HUDEP-2 (cell line): ENCODE data around the gene PARD3B.

ENCODE experiments used
- DNase-seq, 76 experiments: peaks; one replicate each; lab custom pipeline; 2025; ENCODE audit not compliant: unreplicated experiment in 76 of 76; lab: John Stamatoyannopoulos, UW

The PARD3B gene

DNA sequence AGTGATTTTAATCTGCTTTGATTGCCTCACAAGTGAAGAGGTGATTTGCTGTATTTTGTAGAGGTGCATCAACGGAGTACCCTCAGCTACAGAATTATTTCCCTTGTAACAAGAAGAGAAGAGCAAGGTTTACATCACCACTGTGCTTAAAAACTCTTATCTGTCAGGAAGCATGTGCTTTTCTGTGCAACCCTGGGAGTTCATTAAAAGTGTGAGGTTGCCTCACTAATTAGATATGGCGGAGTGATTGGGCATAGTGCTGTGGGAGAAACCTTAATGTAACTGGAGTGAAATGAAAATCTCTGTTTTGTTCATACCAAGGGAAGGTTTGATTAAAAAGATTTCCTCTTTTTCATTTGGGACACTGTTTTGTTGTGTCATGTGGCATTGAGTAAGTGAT lies 544.7 kb downstream of the PARD3B start:
- no peak for DNase-seq

DNA sequence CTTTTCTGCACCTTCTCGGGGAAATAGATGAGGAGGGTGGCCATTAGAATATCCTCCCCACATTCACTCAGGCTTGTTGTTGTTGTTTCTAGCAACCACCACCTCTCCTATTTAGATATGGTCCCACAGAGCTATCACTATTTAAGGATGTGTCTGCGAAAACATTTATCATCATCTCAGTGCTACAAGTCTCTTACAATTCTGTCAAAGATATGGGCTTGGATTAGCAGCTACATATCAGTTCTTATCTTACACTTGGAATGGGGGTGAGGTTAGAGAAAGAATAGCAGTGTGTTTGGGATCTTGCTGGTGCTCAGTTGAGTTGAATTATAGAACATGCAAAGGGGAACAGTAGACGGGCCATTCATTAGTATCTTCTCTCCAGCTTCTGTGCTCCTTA lies 546.1 kb downstream of the PARD3B start:
- no peak for DNase-seq

DNA sequence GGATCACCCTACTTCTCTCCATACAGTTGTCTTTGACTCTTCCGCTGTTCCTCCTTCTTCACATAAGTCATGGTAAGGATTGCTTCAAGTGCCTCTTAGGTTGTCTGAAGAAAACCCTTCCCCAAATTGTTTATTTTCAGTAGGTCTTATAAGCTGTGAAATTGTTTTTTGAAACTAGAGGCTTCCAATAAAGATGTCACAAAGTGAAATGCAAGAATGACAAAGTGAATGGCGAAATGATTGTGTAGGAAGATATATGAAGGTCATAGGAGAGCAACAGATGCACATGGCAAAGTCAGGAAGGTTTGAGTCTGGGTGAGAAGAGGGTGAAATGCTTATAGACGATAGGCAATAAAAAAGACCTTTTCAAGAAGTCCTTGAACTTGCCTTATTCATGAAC lies 548.8 kb downstream of the PARD3B start:
- DNase-seq: no peak

DNA sequence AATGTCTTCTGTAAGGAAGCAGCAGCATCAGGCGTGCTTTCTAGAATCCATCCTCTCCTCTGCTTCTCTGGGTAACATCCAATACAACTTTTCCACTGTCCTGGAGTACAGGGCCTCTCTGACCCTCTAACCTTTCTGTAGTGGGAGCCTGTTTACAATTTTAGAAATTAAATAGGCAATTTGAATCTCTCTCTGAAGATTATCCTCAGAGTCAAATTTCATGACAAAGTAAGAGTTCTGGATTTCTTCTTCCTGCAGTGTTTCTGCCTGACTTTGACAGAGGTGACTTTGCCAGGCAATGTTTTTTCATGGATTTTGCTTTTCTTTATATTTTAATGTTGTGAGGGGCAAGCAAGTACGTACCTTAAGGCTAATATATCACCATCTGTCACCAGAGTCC lies 558.4 kb downstream of the PARD3B start:
- no peak for DNase-seq

DNA sequence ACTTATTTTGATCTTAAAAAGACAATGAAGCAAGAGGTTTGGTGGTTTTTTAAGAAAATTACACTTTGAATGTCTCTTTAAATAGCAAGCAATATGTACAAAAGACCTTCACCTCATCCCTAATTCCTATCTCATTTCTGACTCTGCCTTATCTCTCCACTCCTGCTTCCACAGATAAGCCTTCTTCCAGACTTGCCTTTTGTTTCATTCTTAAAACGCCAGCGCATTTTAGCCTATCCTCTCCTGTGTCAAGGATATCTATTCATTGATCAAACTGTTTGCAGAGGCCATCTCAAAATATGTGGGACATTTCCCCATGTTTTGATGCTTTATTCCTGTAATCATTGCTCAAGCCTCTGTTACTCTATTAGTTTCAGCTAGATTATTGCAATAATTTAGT lies 562.5 kb downstream of the PARD3B start:
- DNase-seq: no peak

DNA sequence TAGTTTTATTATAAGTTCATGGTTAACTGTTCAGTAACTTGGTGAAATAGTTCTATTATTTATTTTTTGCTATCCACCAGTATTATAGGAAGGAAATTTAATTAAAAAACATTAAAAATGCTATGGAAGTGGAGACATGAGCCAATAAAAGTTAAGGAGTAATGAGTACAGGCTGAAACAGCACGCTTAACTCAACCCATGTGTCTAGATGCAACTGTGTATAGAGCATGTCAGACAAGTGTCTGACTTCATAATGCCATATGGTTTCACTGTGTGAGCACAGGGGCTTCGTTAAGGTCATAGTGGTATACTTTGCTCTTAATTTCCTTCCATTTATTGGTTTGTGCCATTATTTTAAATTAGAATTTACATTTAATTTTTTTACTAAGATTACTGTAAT lies 570.2 kb downstream of the PARD3B start:
- DNase-seq: no peak

DNA sequence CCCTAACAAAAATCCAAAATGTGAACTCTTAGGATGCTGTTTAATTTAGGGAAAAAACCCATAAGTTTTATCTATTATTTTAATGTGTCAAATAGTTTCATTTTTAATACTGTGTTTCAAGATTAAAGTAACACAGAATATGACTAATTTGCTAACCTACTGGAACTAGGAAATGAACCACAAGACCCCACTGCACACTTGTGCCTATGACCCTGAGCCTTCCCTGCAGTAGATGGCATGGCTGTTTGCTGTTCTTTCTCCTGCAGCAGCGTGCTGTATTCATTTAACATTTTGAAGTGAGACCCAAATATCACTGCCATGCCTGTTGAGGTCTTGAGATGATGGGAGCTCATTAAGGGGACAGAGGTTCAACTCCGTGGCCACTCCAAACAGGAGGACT lies 571.9 kb downstream of the PARD3B start:
- DNase-seq: no peak

DNA sequence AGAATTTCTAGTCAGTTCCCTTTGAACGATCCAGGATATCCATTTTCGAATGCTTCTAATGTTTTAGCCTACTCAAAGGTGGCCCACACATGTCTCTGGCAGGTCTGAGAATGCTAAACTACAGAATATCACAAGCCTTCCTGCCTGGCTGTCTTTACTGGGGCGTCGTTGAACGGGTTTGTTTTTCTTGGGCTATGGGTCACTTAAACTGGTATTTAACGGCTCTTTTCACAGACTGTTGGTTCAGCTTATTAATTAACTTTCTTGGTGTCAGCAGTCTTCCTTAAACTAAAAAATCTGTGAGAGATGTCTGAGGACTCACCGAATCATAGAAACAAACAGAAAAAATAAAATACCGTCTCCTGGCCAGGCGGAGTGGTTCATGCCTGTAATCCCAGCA lies 573.9 kb downstream of the PARD3B start:
- no peak for DNase-seq

DNA sequence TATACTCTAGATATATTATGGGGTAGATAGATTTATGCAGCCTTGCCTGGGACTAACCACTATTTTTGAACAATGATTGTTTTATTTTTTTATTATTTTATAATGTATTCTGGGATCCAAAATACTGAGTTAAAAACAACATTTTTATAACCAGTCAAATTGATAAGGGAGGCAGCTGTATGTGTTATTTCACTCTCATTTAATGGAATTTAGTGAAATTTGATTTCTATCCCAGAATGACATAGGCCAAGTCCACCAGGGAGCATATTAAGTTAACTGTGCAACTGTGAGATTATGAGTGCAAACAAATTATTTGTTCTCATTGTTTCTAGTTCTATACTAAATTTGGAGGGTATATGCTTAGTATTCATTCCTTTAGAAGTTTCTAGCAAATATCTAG lies 583.5 kb downstream of the PARD3B start:
- DNase-seq: no peak

DNA sequence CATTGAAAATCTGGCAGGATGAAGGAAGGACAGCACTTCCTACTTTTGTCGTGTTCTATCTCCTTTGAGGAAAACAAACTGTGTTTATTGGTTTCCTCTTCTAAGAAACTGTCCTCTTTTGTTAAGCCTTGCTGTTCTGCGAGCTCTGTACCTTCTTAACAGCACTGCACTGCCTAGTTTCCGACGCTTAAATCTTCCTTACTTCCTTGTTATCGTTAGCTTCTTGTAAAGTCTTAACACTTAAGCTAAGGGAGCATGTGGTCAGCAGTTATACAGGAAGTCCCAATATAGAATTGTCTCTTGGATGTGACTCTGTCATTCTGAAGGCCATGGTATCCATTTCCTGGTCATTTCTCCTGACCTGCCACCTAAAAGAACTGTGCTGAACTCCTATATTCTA lies 584.3 kb downstream of the PARD3B start:
- no peak for DNase-seq

DNA sequence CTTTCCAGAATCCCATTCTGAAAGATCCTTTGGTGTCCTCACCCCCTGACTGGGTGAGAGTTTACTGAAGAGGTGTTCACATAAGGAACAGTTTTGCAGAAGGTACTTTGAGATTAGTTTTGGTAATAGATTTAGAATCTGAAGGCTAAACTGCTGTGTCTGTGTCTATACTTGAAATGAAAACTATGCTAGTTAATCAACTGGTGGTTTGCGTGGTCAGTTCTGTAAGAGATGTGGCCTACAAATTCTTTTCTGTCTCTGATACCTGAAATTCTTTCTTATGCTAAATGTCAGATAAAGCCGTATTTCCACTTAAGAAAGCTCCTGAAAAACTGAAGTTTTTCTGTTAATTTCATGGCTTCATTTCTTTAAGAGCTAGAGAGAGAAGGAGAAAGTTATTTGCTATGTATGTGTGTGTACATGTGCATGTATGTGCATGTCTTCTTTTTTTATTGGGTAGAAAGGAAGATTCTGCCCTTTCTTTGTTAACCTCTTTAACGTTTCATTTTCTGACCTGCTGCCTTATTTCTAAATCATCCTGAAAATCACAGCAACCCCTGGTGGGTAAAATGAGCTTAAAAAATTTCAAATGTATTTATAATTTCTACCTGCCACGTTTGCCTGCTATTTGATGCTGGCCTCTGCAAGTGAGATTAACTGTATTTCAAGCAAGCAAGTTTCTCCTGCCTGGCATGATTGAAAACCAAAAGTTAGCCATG lies 585.0 kb downstream of the PARD3B start:
- no peak for DNase-seq

DNA sequence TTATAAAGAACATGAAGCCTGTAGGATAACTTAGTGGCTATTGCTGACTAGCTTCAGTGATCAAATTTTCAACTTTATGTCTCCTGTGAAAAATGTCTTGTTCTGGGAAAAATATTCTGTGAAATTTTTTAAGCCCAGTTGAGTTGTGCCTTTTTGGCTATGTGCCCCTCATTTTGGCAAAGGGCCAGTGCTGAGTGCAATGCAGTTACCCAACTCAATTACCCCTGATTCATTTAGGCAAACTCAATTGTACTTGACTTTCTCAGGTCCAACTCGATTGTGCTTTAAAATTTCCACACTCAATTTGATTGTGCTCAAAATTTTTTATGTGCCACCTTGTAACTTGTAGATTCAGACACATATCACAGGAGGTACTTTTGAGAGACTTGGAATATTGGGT lies 588.3 kb downstream of the PARD3B start:
- DNase-seq: no peak

DNA sequence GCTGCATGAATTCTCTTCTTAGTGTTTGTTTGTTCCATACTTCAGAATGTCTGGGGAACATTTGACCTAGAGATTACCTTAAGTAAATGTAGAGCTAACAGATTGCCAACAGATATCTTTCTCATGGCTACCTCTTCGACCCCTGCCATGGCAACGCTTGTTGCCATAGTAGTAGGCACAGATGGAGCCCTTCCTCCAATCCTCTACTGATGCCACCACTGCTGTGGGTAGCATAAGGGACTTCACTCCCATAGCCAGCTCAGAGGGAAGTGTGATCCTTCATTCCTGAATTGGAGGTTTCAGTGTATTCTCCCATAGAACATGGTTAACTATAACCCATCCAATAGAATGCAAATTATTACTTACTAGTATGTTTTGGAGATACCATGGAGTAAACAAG lies 593.5 kb downstream of the PARD3B start:
- no peak for DNase-seq

DNA sequence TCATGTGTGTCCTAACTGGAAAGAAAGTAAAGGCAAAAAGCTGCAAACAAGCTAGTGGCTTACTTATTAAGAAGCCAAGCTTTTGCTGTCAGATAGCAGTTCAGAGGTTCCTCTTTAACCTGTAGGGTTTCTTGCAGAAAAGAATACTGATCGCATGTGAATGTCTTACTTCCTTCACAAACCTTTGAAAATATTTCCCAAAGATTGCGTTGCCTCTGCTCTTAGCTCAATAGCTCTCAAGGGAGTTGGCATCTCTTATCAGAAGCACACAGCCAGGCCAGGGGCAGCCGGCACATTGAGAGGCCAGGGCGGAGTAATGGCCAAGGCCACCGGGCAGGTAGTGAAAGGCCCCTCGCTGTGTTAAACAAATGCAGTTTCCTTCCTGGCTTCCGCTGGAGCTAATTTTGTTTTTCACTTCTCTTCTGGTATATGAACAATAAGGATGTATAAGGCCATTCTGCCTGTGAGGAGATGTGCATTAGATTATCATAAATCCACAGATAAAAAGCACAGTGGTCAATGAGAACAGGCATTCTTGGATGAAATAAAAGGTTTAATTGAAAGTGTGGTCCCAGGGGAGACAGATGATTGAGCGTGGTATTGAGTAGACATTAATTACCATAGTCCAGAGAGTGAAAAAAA lies 594.7 kb downstream of the PARD3B start:
- DNase-seq: peak in 27 of 76 experiments; percentile 1 to 55 (median 5)

DNA sequence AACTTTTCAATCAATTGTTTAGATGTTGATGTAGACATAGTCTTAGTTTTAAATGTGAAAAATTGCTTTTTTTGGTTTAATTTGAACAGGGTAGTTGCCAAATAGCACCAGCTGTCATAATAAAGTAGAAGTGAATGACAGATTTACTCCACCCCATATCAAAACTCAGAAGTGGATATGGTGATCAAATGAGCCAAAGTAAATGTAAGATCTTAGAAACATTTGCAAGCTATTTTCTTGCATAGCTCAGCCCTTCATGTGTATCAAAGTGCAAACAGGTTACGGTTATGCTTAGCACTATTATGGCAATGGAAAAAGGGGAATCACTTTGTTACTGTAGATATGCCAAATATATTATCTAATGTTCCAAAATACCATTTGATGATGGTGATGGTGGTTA lies 596.1 kb downstream of the PARD3B start:
- no peak for DNase-seq

DNA sequence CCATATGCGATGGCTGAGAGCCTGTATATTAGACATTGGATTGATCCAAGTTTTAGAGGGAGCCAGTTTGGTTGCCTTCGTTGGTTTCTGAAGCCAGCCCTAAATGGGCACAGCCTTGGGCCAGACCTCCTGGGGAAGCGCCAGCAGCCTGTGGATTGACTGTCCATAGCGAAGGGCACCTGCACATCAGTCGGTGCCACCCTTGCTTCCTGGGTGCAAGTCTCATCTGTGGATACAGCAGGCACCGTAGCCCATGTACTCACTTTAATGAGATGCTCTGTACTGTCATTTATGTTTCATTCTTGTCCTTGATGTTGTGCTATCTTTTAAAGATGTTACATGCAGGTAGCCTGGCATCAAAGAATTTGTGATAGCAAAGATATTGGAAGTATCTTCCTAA lies 600.6 kb downstream of the PARD3B start:
- DNase-seq: no peak

DNA sequence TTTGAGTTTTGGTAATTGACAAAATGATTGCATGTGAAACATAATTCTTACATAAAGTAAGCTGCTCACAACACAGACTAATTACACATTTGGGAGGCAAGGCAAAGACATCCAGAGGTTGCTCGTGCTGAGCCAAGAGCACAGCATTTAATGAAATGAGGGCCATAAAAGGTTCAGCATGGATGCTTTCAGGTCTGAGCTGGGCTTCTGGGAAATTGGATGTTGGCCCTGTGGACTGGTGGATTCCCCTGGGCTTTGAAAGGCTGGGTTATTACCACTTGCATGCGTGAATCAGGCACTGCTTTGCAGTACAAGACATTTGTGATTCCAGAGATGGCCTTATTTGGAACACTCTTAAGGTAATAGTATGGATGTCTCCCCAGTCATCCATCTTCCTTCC lies 603.5 kb downstream of the PARD3B start:
- DNase-seq: no peak

DNA sequence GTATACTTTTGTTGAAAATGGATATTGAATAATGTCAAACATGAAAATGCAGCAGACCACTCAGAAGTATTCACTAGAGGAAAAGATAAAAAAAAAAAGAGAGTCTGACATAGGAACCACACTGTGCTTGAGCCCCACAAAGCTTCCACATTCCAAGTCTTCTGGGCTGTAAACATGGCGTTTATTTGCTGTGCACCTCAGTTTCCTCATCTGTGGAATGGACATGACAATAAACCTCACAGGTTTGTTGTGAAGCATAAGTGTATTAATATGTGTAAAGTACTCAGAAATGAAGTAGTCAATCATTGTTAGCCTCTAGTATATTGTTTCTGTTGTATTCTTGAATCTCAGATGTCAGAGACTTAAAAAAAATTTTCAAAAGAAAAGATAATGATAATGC lies 611.2 kb downstream of the PARD3B start:
- no peak for DNase-seq

DNA sequence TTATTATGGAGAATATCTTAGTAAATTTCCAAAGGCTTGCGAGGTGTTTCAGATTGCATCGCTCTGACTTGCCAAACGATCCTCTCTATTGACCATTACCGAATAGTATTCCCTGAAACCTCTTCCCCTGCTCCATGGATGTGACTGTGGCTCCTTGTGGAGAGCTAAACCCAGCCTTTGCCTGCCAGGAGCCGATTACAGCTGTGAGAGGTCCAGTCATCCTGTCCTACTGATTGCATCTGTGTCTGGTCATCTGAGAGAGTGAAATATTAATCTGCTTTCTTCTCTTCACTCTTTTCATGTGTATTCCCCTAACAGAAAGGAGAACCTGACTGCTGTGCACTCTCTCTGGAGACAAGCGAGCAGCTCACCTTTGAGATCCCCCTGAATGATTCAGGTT lies 613.1 kb downstream of the PARD3B start:
- no peak for DNase-seq

DNA sequence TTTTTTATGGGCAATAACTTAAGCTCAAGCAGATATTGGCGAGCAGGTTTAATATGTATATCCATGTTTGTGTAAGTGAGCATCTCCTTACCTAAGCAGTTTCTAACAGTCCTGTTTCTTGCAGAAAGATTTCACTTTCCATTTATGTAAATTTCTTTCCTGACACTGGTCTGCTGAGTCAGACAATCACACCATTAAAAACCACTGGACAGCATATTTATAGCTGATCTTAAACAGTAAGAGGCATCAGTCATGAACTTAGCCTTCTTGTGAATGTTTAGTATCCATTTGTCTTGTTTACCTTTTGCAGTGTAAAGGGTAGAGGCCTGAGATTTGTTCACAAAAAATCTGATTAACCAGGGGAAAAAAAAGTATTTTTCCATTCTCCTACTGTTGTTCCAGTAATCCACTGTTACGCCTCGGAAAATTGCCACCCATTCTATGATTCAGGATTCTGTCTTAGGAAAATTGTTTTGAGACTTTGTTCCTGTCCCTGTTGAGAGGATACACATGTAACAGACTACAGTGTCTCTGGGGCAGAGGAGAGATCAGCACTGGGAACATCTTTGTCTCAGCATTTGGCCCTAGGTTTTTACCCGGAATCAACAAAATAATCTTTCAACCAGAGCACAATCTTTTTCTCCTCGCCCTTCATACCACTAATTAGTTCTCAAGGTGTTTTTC lies 616.0 kb downstream of the PARD3B start:
- no peak for DNase-seq

DNA sequence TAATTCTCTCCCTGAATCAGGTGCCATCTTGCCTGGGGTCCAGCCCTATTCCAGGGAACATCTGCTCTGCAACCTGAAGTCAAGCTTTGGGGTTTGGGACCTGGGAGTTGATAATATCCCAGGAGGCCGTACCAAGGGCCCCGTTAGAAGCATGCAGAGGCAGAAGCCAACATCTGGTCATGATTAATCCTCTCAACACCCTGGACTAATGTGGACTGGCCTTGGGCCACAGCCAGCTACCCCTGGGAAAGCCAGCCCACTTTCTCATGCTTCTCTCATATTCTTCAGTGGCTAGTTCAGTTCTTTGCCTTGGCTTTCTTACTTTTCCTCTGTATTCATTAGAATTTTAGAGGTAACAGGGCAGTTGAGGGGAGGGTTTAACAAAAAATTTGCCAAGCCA lies 621.5 kb downstream of the PARD3B start:
- no peak for DNase-seq

DNA sequence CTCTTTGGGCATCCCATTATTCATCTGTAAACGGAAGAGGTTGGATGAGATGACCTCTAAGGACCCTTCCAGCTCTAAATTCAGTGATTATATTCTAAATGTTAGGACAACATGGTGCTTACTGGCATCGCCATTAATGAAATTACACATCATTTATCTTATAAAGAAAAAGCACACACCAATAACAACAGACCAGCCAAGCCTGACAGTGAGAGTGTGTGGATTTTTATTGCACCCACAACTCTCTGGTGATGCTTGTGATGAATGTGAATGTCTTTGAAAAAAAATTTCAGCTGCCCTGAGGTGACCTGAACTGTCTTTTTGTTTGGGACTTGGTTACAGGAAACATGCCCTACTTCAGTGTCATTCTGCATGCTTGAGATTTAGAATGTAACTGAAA lies 623.7 kb downstream of the PARD3B start:
- DNase-seq: no peak
